ENCODE measurements around the gene CALM1.

CALM1 gene

GRCh38 chr14:90403065-90403464, 6.2 kb downstream of the CALM1 start:
- TF ChIP-seq CTCF (conservative IDR thresholded peaks at IDR 0.05) = no peak
- no peak overlapping the region for H3K27ac ChIP-seq

GRCh38 chr14:90405101-90405500, 8.3 kb downstream of the CALM1 start:
- H3K27ac ChIP-seq = no peak overlapping the region
- no peak for TF ChIP-seq CTCF (conservative IDR thresholded peaks at IDR 0.05)

GRCh38 chr14:90405755-90406154, 8.9 kb downstream of the CALM1 start:
- H3K27ac ChIP-seq = no peak overlapping the region
- TF ChIP-seq CTCF (conservative IDR thresholded peaks at IDR 0.05) = no peak

GRCh38 chr14:90406384-90406798, 9.6 kb downstream of the CALM1 start:
- H3K27ac ChIP-seq = no peak overlapping the region
- TF ChIP-seq CTCF (conservative IDR thresholded peaks at IDR 0.05) = no peak

- TF ChIP-seq CTCF (conservative IDR thresholded peaks at IDR 0.05) = no peak
- H3K27ac ChIP-seq = no peak overlapping the region
Observed at GRCh38 chr14:90407230-90407629, 10.4 kb downstream of the CALM1 start.

GRCh38 chr14:90408713-90409112, 11.9 kb downstream of the CALM1 start:
- no peak for TF ChIP-seq CTCF (conservative IDR thresholded peaks at IDR 0.05)
- H3K27ac ChIP-seq = no peak overlapping the region

GRCh38 chr14:90409209-90409730, 12.4 kb downstream of the CALM1 start:
- H3K27ac ChIP-seq = no peak overlapping the region
- TF ChIP-seq CTCF (conservative IDR thresholded peaks at IDR 0.05) = no peak
